ENCODE data around the gene HSP90AB1. TPM values are rescaled to one million over a fixed set of nuclear protein-coding genes. Genes with fewer than 3 reads are reported as not detected.
"Not testable (repeated sequence)": the region's sequence is repeated elsewhere in the genome, so short reads cannot be mapped to it uniquely, and the experiment has no call there.

Gene HSP90AB1
- total and polyA plus RNA-seq, 7 donors = 182 to 569 (median 484) TPM

DNA sequence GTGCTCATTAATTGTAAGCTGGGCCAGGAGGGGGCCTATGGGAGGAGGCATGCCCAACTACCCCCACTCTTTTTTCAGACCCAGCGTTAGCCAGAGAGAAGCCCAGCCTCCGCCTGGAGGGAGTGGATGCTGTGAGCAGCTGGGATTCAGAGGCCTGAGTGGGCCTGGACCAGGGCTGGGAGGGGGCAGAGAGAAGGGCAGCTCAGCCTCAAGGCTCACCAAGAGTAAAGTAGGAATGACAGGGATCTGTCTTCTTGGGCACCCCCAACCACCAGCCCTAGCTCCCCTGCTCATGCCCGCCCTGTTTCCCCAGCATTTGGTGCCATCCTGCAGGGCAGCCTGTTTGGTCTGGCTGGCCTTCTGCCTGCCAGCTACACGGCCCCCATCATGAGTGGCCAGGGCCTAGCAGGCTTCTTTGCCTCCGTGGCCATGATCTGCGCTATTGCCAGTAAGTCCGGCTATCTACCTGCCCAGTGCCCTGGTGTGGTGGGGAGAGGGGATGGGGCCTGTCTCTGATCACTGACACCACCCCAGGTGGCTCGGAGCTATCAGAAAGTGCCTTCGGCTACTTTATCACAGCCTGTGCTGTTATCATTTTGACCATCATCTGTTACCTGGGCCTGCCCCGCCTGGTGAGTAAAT is 16.7 kb upstream of the HSP90AB1 start:
- peak overlapping the region; percentile 94 to 98 (median 97) for H3K27ac ChIP-seq
- no peaks in the 10 kb centered on the region for H3K9me3 ChIP-seq
- H3K4me3 ChIP-seq = no peak overlapping the region
- TF ChIP-seq EP300 (IDR thresholded peaks at IDR 0.05) = no peak
- no peak for TF ChIP-seq POLR2AphosphoS5 (IDR thresholded peaks at IDR 0.05)
- peaks cover 0 to 100% (median 98%) of the 10 kb centered on the region in 4 donors for H3K4me1 ChIP-seq
- no peak for DNase-seq
- 94 to 97% methylated on average over 10 of the region's 10 CpGs for WGBS, 2 donors
- intact Hi-C loops (cut with DNase I) = loop anchor here (10.0 kb wide), 1 partner anchor 135 kb away; no protein-coding TSS in a partner anchor
- H3K27me3 ChIP-seq = no peaks in the 10 kb centered on the region
- peaks cover 24 to 42% (median 35%) of the 10 kb centered on the region in 4 donors for H3K36me3 ChIP-seq

GRCh38 chr6:44231426-44231825 is 15.5 kb upstream of the HSP90AB1 start:
- WGBS, 2 donors = 92 to 93% methylated on average over 9 of the region's 9 CpGs
- Histone ChIP-seq H3K36me3 (peaks cover 24 to 42% (median 35%) of the 10 kb centered on the region in 4 donors), H3K27ac (peak overlapping the region; percentile 94 to 98 (median 97)), H3K4me1 (peaks cover 0 to 100% (median 97%) of the 10 kb centered on the region in 4 donors)
- not testable (repeated sequence) for H3K4me3 ChIP-seq, H3K27me3 ChIP-seq, DNase-seq, H3K9me3 ChIP-seq
- intact Hi-C loops (cut with DNase I) = loop anchor here (10.0 kb wide), 1 partner anchor 137 kb away; no protein-coding TSS in a partner anchor

DNA sequence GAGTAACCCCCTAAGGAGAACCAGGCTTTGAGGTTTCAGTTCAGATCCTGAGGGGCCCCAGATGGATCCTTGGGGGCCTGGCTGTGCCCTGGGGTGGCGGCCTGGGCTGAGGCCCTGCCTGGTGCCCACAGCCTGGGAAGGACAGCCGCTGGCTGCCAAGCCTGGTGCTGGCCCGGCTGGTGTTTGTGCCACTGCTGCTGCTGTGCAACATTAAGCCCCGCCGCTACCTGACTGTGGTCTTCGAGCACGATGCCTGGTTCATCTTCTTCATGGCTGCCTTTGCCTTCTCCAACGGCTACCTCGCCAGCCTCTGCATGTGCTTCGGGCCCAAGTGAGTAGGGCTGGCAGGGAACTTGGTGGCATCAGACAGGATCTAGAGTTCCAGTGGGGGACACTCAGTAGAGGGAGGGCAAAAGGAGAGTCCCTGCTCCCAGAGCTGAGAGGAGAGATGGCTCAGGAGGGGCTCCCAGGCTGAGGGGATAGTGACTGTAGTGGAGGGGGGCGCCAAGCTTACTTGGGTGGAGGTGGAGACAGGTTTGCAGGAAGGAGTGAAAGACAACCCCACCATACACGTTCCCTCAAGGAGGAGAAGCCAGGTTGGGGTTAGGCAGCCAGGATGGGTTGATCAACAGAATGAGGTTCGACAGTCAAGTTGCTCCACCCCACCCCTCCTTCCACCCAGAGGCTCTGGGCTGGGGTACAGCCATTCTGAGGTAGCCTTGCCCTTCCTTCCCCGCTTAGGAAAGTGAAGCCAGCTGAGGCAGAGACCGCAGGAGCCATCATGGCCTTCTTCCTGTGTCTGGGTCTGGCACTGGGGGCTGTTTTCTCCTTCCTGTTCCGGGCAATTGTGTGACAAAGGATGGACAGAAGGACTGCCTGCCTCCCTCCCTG is 14.0 kb upstream of the HSP90AB1 start:
- 84 to 93% methylated on average over 16 of the region's 16 CpGs for WGBS, 2 donors
- H3K36me3 ChIP-seq = peaks cover 24 to 42% (median 35%) of the 10 kb centered on the region in 4 donors
- no peak overlapping the region for H3K4me3 ChIP-seq
- DNase-seq = no peak
- peaks cover 0 to 97% (median 94%) of the 10 kb centered on the region in 4 donors for H3K4me1 ChIP-seq
- intact Hi-C loops (cut with DNase I) = loop anchor here (10.0 kb wide), 1 partner anchor 138 kb away; no protein-coding TSS in a partner anchor
- TF ChIP-seq CTCF (IDR thresholded peaks at IDR 0.05) (no peak), POLR2AphosphoS5 (IDR thresholded peaks at IDR 0.05) (no peak)
- peak overlapping the region; percentile 94 to 98 (median 97) for H3K27ac ChIP-seq
- no peaks in the 10 kb centered on the region for H3K27me3 ChIP-seq
- no peaks in the 10 kb centered on the region for H3K9me3 ChIP-seq

DNA sequence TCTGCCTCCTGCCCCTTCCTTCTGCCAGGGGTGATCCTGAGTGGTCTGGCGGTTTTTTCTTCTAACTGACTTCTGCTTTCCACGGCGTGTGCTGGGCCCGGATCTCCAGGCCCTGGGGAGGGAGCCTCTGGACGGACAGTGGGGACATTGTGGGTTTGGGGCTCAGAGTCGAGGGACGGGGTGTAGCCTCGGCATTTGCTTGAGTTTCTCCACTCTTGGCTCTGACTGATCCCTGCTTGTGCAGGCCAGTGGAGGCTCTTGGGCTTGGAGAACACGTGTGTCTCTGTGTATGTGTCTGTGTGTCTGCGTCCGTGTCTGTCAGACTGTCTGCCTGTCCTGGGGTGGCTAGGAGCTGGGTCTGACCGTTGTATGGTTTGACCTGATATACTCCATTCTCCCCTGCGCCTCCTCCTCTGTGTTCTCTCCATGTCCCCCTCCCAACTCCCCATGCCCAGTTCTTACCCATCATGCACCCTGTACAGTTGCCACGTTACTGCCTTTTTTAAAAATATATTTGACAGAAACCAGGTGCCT is 13.3 kb upstream of the HSP90AB1 start:
- no peaks in the 10 kb centered on the region for H3K9me3 ChIP-seq
- peaks cover 24 to 42% (median 35%) of the 10 kb centered on the region in 4 donors for H3K36me3 ChIP-seq
- 72 to 88% methylated on average over 14 of the region's 14 CpGs for WGBS, 2 donors
- TF ChIP-seq POLR2A (IDR thresholded peaks at IDR 0.05) = no peak
- TF ChIP-seq POLR2AphosphoS5 (IDR thresholded peaks at IDR 0.05) = no peak
- no peak for TF ChIP-seq CTCF (IDR thresholded peaks at IDR 0.05)
- no peak for TF ChIP-seq EP300 (IDR thresholded peaks at IDR 0.05)
- H3K27me3 ChIP-seq = no peaks in the 10 kb centered on the region
- intact Hi-C loops (cut with DNase I) = loop anchor here (1.0 to 10.0 kb wide), 4 partner anchors 12 to 139 kb away; no protein-coding TSS in a partner anchor
- H3K4me3 ChIP-seq = no peak overlapping the region
- peak overlapping the region; percentile 94 to 98 (median 97) for H3K27ac ChIP-seq
- no peak for DNase-seq
- peaks cover 0 to 95% (median 92%) of the 10 kb centered on the region in 4 donors for H3K4me1 ChIP-seq

DNA sequence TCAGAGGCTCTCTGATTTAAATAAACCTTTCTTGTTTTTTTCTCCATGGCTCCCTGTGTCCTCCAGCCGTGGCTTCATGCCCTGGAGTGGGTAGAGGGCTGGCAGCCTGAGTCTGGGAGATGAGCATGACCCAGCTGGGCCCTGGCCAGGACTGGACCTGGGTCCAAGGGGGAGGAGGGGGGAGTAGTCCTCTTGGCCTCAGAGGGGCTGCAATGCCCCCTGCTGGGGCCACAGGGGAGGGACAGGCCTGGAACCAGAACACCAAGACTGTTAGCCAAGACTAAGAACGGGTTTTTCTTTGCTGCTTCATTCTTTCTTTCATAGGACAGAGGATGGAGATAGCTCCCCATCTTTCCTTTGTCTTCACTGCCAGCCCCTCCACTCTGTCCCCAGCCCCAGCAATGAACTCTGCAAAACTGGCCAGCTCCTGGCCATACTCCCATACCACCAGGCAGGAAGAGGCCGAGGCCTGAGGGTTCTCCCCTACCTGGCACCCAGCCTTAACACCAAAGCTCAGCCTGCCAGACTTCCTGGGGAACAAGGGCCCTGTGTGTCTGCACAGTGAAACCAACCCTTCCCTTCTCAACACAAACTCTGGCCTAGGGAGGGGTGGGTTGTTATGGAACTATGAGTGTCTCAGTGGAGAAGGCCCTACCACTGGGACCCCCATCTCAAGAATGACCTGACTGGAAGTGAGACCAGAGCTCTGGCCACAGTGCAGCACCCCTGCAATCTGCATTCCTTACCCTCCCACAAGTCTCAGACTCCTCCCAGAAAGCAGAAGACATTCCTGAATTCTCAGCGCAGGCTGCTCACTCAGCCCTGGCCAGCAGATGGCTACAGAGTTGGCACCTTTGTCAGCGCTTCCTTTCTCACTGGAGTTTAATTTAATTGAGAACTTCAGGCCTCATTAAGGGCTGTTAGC is 12.5 kb upstream of the HSP90AB1 start:
- intact Hi-C loops (cut with DNase I) = loop anchor here (1.0 to 10.0 kb wide), 4 partner anchors 12 to 140 kb away; no protein-coding TSS in a partner anchor
- 42 to 56% methylated on average over 5 of the region's 5 CpGs for WGBS, 2 donors
- H3K27ac ChIP-seq = peak overlapping the region; percentile 94 to 98 (median 97)
- peak; percentile 72 to 81 (median 78) for TF ChIP-seq CTCF (IDR thresholded peaks at IDR 0.05)
- TF ChIP-seq POLR2A (IDR thresholded peaks at IDR 0.05) = no peak
- peak; percentile 83 to 93 (median 90) for TF ChIP-seq POLR2AphosphoS5 (IDR thresholded peaks at IDR 0.05)
- TF ChIP-seq EP300 (IDR thresholded peaks at IDR 0.05) = peak in 2 of 4 donors; percentile 39 to 72
- no peaks in the 10 kb centered on the region for H3K9me3 ChIP-seq
- H3K27me3 ChIP-seq = no peaks in the 10 kb centered on the region
- DNase-seq = peak; percentile 98
- H3K36me3 ChIP-seq = peaks cover 24 to 40% (median 32%) of the 10 kb centered on the region in 4 donors
- H3K4me3 ChIP-seq = no peak overlapping the region
- H3K4me1 ChIP-seq = peaks cover 0 to 88% (median 85%) of the 10 kb centered on the region in 4 donors
